HG03460 (cell line): ENCODE data around the gene KCNIP3.
A peak's percentile ranks its signal among the peaks of the same experiment; 100 is the strongest.

Experiments used
- ATAC-seq: cut with Tn5 transposase; IDR thresholded peaks from one replicate; pipeline ENCODE4 v1.9.1; 2021; ENCODE audit not compliant: unreplicated experiment

The KCNIP3 gene

DNA sequence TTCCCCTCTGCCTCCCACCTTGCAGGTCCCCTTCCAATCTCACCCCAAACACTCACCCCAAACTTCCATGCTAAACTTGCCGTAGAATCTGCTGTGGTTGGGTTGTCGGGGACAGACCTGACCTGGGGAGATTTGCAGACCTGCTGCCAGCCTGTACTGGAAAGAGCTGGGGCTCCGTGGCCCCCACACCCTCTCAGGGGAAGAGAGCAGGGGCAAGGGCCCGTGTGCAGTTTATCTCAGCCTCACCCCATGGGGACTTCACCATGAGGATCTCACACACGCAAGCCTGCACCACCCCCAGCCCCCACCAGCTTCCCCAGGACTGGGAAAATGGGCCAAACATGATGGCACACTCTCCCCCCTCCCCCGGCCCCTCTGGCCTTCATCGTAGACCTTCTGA lies 30.7 kb downstream of the KCNIP3 start:
- no peak for ATAC-seq

DNA sequence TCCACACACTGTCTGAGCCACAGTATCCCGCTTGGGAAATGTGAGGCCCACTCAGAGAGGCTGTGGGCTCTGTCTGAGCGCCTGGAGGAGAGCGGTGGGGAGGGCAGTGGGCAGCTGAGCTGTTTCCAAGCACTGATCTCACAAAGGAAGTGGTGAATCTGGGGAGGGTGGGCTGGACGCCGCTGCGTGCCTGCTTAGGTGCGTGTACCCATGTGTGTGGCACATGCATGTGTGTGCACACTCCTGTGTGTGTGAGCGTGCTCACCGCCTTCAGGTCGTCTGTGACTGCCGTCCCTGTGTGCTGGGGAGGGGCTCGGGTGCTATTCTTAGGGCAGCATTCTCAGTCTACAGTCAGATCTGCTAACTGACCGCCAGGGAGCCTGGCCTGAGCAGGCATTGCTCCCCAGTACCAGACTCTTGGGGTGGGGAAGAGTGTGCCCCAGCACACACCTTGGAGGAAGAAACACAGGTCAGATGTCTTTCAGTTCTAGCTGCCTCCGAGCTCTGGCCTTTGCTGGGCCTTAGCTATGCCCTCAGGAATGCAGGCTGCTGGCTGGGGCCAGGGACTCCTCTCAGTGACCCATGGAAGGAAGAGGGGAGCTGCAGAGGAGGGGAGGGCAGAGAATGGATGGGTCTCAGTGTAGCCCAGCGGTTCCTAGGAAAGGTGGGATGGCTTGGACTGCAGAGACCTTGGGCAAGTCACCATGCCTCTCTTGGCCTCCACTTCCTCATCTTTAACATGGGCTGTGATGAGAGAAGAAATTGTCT lies 31.4 kb downstream of the KCNIP3 start:
- no peak for ATAC-seq

- ATAC-seq, result no peak
These were observed 32.3 kb downstream of the KCNIP3 start for GRCh38 chr2:95329401-95329800.

- ATAC-seq, result no peak
These were observed 33.0 kb downstream of the KCNIP3 start for GRCh38 chr2:95329891-95330793.

DNA sequence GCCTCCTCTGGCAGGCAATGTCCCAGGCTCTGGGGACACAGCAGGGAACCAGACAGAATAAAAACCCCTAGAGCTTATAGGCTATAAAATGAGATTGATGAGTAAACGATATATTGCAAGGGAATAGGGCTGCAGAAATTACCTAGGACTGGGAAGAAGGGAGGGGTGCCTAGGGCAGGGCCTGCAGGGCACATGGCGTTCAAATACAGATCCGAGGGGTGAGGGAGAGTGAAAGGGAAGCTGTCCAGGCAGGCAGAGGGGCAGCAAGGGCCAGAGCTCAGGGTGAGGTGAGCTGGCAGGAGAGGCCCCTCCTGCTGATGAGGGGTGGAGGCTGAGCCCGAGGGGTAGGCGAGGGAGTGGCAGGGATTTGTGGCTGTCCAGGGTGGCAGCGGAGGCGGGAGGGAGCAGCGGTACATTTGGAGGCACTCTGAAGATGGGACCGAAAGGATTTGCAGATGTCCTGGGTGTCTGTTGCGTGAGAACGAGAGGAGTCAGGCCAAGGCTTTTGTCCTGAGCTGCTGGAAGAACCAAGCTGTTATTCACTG lies 33.7 kb downstream of the KCNIP3 start:
- no peak for ATAC-seq

- ATAC-seq, result no peak
These were observed 34.5 kb downstream of the KCNIP3 start for GRCh38 chr2:95331606-95332005.

GRCh38 chr2:95332036-95332435 lies 34.9 kb downstream of the KCNIP3 start:
- ATAC-seq, result no peak

- ATAC-seq, result no peak
These were observed 35.9 kb downstream of the KCNIP3 start for GRCh38 chr2:95333056-95333455.

- no peak for ATAC-seq
These were observed 36.8 kb downstream of the KCNIP3 start for GRCh38 chr2:95333888-95334338.

- ATAC-seq, result no peak
These were observed 37.9 kb downstream of the KCNIP3 start for GRCh38 chr2:95334916-95335641.

DNA sequence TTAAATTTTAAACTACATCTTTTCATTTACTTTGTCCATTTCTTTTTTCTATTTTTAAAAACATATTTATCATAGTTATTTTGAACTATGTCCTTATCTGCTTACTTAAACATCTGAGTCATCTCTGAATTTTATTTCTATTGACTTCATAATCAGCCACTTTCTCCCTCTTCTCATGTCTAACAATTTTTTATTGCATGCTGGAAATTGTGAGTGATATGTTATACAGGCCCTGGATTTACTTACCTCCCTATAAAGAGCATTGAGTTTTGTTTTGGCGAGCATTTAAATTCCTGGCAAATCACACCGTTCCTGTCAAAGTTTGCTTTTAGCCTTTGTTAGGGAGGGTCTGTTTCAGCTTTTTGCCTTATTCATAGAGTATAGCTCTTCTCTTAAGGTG lies 39.3 kb downstream of the KCNIP3 start:
- ATAC-seq, result no peak

- no peak for ATAC-seq
These were observed 40.7 kb downstream of the KCNIP3 start for GRCh38 chr2:95337829-95338228.

- no peak for ATAC-seq
These were observed 45.6 kb downstream of the KCNIP3 start for GRCh38 chr2:95342556-95343320.

- ATAC-seq, result no peak
These were observed 46.5 kb downstream of the KCNIP3 start for GRCh38 chr2:95343429-95344214.

DNA sequence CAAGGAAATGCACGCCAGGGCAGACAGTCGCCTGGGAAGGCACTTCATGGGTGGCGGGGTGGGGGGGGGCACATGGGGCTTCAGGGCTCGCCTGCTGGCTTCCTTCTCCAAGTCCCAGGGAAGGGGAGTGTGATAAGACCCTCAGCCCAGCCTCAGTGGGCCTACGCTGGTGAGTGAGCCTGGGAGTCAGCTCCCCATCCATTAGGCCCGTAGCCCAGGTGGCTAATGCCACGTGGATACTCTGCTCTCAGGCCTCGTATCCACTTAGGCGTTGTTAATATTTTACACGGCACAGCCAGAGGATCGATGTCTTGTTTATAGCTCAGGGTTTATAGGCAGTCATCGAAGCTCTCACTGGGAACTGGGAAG lies 47.1 kb downstream of the KCNIP3 start:
- no peak for ATAC-seq

DNA sequence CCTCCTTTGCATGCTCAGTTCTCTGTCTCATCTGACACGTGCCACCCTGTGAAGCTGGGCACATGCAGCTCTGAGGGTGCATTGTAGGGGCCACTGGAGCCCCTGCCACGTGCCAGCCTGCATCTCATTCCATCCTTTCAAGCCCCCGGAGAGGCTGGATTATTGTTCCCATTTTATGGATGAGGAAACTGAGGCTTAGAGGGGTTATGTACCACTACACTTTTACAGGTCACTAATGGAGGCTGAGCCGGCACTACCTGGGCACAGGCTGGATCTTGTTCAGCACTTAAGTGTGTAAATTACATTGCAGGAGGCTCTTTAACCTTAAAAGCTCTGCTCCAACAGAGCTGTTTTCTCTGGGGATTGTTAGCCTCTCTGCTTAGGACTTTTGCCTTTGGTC lies 47.5 kb downstream of the KCNIP3 start:
- ATAC-seq, result no peak

DNA sequence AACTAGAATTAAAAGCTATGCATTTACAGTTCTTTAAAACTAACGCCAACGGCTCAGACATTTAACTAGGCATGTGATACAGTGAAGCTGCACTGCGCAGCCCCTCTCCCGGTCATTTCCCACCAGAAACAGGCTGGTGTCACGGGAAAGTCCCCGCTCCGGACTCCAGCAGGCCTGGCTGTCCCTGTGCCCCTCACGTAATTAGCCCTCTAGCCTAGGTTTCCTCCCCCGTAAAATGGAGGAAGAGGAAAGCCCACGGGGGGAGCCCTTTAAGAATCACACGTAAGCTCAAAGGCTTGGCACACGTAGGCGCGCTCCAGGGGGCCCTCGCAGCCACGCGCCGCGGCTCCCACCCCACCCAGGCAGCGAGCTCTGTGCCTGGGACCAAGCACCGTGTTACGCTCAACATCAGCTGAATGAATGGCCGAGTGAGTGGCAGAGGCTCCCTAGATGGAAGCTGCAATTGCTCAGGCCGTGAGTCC lies 48.0 kb downstream of the KCNIP3 start:
- ATAC-seq, result no peak

DNA sequence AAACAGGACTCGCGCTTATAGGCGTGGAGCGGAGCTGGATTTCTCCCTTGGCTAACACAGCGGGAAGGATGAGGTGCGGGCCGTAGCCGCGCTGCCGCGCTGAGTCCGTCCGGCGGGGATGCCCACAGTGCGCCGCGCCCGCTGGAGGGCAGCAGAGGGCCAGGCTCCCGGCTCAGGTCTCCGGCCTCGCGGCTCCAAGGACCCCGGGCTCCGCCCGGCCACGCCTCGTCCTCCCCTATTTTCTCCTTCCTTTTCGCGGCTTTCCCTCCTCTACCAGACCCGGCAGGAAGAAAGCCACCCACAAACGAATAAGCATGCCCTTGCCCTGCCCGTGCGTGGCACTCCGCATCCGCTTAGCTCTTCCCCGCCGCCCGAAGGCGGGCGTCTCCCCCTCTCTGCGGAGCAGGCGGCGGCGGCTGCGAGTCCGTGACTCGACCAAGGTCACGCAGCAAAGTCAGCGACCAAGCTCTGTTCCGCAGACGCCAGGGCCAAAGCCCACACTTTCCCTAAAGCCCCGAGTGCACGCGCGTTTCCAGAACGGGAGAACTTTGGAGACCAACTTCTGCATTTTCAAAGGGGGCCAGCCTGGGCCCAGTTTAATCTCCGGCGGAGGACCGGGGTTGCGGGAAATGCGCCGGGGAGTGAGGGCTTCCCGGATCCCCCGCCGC lies 48.5 kb downstream of the KCNIP3 start:
- ATAC-seq, result peak; percentile 83

GRCh38 chr2:95346231-95346737 lies 49.1 kb downstream of the KCNIP3 start:
- peak; percentile 11 for ATAC-seq
